Heart right ventricle (tissue), 16 donors: ENCODE measurements around the gene GPR149. TPM values are rescaled to one million over a fixed set of nuclear protein-coding genes. Genes with fewer than 3 reads are reported as not detected.
A peak's percentile ranks its signal among the peaks of the same experiment; 100 is the strongest.

ENCODE experiments used
- ATAC-seq, 8 donors: fragments of 200-7000 bp; cut with Tn5 transposase; one replicate each; pipeline ENCODE4 v1.9.1; 2020; ENCODE audit warnings: mild to moderate bottlenecking in 8 of 8, moderate library complexity in 8 of 8, moderate number of reproducible peaks in 1 of 8
- DNase-seq, 2 donors: peaks; one replicate each; pipeline ENCODE4 v3.0.0-alpha.2; 2020
- H3K27ac ChIP-seq, 10 donors: fragments of 200-600 bp; sonication (generic) in 2 of 10; one replicate each; pipeline versions ENCODE4 v1.5.0 to v1.8.0; 2020 to 2022; ENCODE audit warnings: mild to moderate bottlenecking in 3 of 10
- H3K27me3 ChIP-seq, 7 donors: fragments of 200-600 bp; one replicate each; pipeline ENCODE4 v1.8.0; 2021 to 2022; ENCODE audit warnings: mild to moderate bottlenecking in 2 of 7
- H3K36me3 ChIP-seq, 9 donors: fragments of 200-600 bp; sonication (generic) in 1 of 9; one replicate each; pipeline versions ENCODE4 v1.5.0 to v1.8.0; 2020 to 2022; ENCODE audit warnings: mild to moderate bottlenecking in 2 of 9
- H3K4me1 ChIP-seq, 9 donors: fragments of 200-600 bp; sonication (generic) in 1 of 9; one replicate each; pipeline versions ENCODE4 v1.5.0 to v1.8.0; 2020 to 2022; ENCODE audit warnings: mild to moderate bottlenecking in 4 of 9
- H3K4me3 ChIP-seq, 10 donors: fragments of 200-600 bp; sonication (generic) in 2 of 10; one replicate each; pipeline versions ENCODE4 v1.5.0 to v1.8.0; 2020 to 2022; ENCODE audit warnings: mild to moderate bottlenecking in 7 of 10, moderate library complexity in 2 of 10
- H3K9me3 ChIP-seq, 11 donors: fragments of 200-600 bp in 10 of 11; sonication (generic) in 2 of 11; one replicate each; pipeline versions ENCODE4 v1.5.0 to v1.8.0; 2013 to 2022; ENCODE audit warnings: mild to moderate bottlenecking in 2 of 11, control low read depth in 1 of 11, moderate library complexity in 1 of 11
- WGBS, 2 donors: extraction: QIAGEN DNeasy Blood & Tissue Kit; methylation state at CpG; one replicate each; pipeline ENCODE4 v1.1.7; 2013; ENCODE audit warnings: inconsistent platforms in 1 of 2; 5-methylcytosine and 5-hydroxymethylcytosine counted together
- intact Hi-C, 10 donors: fragments of 100-400 bp; cut with DNase I; formaldehyde crosslinking; loops; one replicate each; pipeline versions ENCODE4 v1.11.1 to v1.14.2; 2022
- polyA plus RNA-seq, 2 donors: library from polyadenylated mRNA; stranded (reverse); fragments of 200-250 nt; gene quantifications; one replicate each; pipeline ENCODE4 v1.2.3, GENCODE V29; 2013
- total RNA-seq, 10 donors: library from RNA; stranded (reverse); fragmentation: NEBNext Ultra II Directional in 3 of 10; extraction: Animal tissue kit (Norgen Biotek cat#: 25700) in 3 of 10; gene quantifications; one replicate each; pipeline versions ENCODE4 v1.2.1 to v1.2.4, GENCODE V29; 2021 to 2023
- TF ChIP-seq, protein P1 (sequence below), 9 donors: fragments of 200-600 bp; sonication (generic) in 2 of 9; IDR thresholded peaks; one replicate each; pipeline versions ENCODE4 v1.5.0 to v1.8.0; 2021 to 2022; ENCODE audit warnings: antibody characterized with exemption in 9 of 9, mild to moderate bottlenecking in 5 of 9, moderate library complexity in 1 of 9
- donor health status: Arrhythmogenic right ventricular cardiomyopathy.
- donor health status: ischemic (EF 13 %, LVEDD 7.1; RV severe dilation, severe dysfunction).
- donor health status: healthy with polysubstance abuse.
- donor health status: DM: no; HTN: yes; CAD: no.
- donor health status: DM: no; HTN: no; CAD: no.
- donor health status: ischemic (EF 25% LVEDD 6.9; RV normal size, moderate dysfunction).
- donor health status: ischemic (EF 25% LVEDD 5.7; RV mildly dilated, moderate dysfunction).
- donor health status: healthy.
- donor health status: DM: yes; HTN: yes; CAD: no.
- donor health status: Ischemic cardiomyopathy.
- donor health status: ischemic (EF 35%, LVEDD 5.7; RV mildly dilated, moderate dysfunction).
- donor health status: nonischemic (EF 11% LVEDD 7.7; RV severe dilation, severe dysfunction).
- donor health status: DM: yes; HTN: yes; CAD: no.
- donor health status: PGD.
- donor health status: ischemic (EF 29% LVEDD 5.4; RV normal size, mild dysfunction).
- donor health status: nonischemic (EF 23%, LVEDD 6.1; RV moderate dilation, normal function).

GPR149 gene
- total and polyA plus RNA-seq, 12 donors: not detected

DNA sequence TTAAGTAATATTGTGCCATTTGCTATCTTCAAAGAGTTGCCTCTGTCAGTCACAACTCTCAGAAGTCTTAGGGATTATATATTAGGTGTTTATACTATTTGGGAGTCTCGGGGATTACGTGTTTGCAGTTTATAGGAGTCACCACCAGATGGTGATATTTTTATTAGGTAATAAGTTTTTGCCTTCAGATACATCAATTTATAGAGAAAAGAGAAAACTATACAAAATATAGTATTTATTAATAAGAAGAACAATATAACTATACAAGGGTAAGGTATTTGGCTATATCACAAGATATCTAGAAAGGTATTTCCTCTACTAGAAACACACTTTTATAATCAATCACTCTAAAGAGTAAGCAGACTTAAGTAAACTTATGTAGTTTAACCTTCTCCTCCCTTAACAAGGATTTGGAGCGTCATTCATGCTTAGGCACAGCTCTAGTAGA lies 95.0 kb downstream of the GPR149 start:
- DNase-seq (no peak), ATAC-seq (no peak)
- H3K27me3 ChIP-seq: peaks cover 0 to 2% (median 0%) of the 10 kb centered on the region in 7 donors
- no peaks in the 10 kb centered on the region for H3K9me3 ChIP-seq
- no peaks in the 10 kb centered on the region for H3K4me1 ChIP-seq
- no peak overlapping the region for H3K4me3 ChIP-seq
- H3K36me3 ChIP-seq: no peaks in the 10 kb centered on the region
- H3K27ac ChIP-seq: no peak overlapping the region
- TF ChIP-seq, protein P1, sequence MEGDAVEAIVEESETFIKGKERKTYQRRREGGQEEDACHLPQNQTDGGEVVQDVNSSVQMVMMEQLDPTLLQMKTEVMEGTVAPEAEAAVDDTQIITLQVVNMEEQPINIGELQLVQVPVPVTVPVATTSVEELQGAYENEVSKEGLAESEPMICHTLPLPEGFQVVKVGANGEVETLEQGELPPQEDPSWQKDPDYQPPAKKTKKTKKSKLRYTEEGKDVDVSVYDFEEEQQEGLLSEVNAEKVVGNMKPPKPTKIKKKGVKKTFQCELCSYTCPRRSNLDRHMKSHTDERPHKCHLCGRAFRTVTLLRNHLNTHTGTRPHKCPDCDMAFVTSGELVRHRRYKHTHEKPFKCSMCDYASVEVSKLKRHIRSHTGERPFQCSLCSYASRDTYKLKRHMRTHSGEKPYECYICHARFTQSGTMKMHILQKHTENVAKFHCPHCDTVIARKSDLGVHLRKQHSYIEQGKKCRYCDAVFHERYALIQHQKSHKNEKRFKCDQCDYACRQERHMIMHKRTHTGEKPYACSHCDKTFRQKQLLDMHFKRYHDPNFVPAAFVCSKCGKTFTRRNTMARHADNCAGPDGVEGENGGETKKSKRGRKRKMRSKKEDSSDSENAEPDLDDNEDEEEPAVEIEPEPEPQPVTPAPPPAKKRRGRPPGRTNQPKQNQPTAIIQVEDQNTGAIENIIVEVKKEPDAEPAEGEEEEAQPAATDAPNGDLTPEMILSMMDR (IDR thresholded peaks at IDR 0.05): peak; percentile 34 to 77 (median 69)
- 11 to 16% methylated on average over 3 of the region's 3 CpGs for WGBS, 2 donors
- intact Hi-C loops: loop anchor here (2.0 to 10.0 kb wide), 6 partner anchors 987 to 1370 kb away; no protein-coding TSS in a partner anchor

GRCh38 chr3:154327871-154328270 lies 102.1 kb downstream of the GPR149 start:
- Histone ChIP-seq H3K27me3 (peaks cover 0 to 2% (median 0%) of the 10 kb centered on the region in 7 donors), H3K9me3 (no peaks in the 10 kb centered on the region), H3K36me3 (no peaks in the 10 kb centered on the region), H3K4me3 (no peak overlapping the region), H3K4me1 (peaks cover 0 to 17% (median 12%) of the 10 kb centered on the region in 9 donors), H3K27ac (no peak overlapping the region)
- TF ChIP-seq, protein P1 (IDR thresholded peaks at IDR 0.05): no peak
- no peak for DNase-seq
- ATAC-seq: no peak
- intact Hi-C loops: no loop called here

DNA sequence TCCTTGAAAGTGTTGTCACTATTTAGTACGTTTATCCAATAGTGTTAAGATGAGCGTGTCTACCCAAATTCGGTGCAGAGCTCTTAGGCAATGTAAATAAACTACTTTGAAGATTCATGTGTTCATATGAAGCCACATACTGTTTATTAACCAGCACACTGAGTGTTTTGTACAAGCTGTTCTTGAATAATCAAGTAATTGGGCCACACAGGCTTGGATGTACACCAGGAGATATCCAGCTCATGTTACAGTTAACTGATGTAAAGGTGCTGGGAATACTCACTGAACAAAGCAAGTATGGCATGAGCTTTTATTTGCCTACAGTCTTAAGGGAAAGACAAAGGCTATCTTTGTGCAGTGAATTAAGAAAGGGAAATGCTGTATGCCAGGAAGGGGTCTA lies 105.1 kb downstream of the GPR149 start:
- TF ChIP-seq, protein P1 (IDR thresholded peaks at IDR 0.05): no peak
- no peak for DNase-seq
- peak in 1 of 8 donors; percentile 16 for ATAC-seq
- Histone ChIP-seq H3K9me3 (no peaks in the 10 kb centered on the region), H3K4me1 (peaks cover 0 to 46% (median 36%) of the 10 kb centered on the region in 9 donors), H3K36me3 (no peaks in the 10 kb centered on the region), H3K27me3 (peaks cover 0 to 2% (median 0%) of the 10 kb centered on the region in 7 donors), H3K4me3 (peak overlapping the region in 9 of 10 donors; percentile 63 to 79 (median 76)), H3K27ac (peak overlapping the region; percentile 63 to 95 (median 87))
- intact Hi-C loops: no loop called here
- WGBS, 2 donors: 85 to 91% methylated on average over 3 of the region's 3 CpGs

- Histone ChIP-seq H3K27me3 (peaks cover 0 to 2% (median 0%) of the 10 kb centered on the region in 7 donors), H3K9me3 (no peaks in the 10 kb centered on the region), H3K36me3 (no peaks in the 10 kb centered on the region), H3K27ac (peak within 1 kb of the TSS; percentile 63 to 95 (median 87)), H3K4me1 (peaks cover 0 to 54% (median 41%) of the 10 kb centered on the region in 9 donors), H3K4me3 (peak within 1 kb of the TSS; percentile 48 to 79 (median 76))
- ATAC-seq (peak; percentile 96 to 99 (median 97)), DNase-seq (peak; percentile 88 to 91)
- TF ChIP-seq, protein P1 (IDR thresholded peaks at IDR 0.05): no peak
- intact Hi-C loops: no loop called here
- WGBS, 2 donors: 0 to 1% methylated on average over 45 of the region's 45 CpGs
These were observed 105.9 kb downstream of the GPR149 start, which contains the start of gene DHX36 for GRCh38 chr3:154323891-154324738. TSS of gene DHX36 (minus strand) at chr3:154324487. CDS start at chr3:154324416, 71 bp downstream.
